Gastroesophageal sphincter (tissue), 4 donors: Measurements from ENCODE around the gene COG3. TPM values are rescaled to one million over a fixed set of nuclear protein-coding genes. Genes with fewer than 3 reads are reported as not detected.

Source experiments
- ATAC-seq: fragments of 150-250 bp; one replicate; pipeline ENCODE4 v1.9.1; 2016; ENCODE audit warnings: mild to moderate bottlenecking, moderate library complexity
- H3K27ac ChIP-seq, 4 donors: fragments of 200-600 bp; sonication (generic) in 3 of 4; 1 replicate in 3 of 4; 2 replicates in 1 of 4; pipeline ENCODE4 v1.5.1; 2016 to 2019
- H3K27me3 ChIP-seq: fragments of 200-600 bp; sonication (generic); one replicate; pipeline ENCODE4 v1.5.1; 2019
- H3K36me3 ChIP-seq, 2 donors: fragments of 200-600 bp; sonication (generic); one replicate each; pipeline ENCODE4 v1.5.1; 2019; ENCODE audit warnings: control low read depth in 1 of 2
- H3K4me1 ChIP-seq, 3 donors: fragments of 200-600 bp; sonication (generic); 1 replicate in 2 of 3; 2 replicates in 1 of 3; pipeline ENCODE4 v1.5.1; 2016 to 2019; ENCODE audit warnings: control low read depth in 2 of 3
- H3K4me3 ChIP-seq, 2 donors: fragments of 200-600 bp; sonication (generic); one replicate each; pipeline ENCODE4 v1.5.1; 2019; ENCODE audit warnings: mild to moderate bottlenecking in 1 of 2, moderate library complexity in 1 of 2
- H3K9me3 ChIP-seq, 3 donors: fragments of 200-600 bp; sonication (generic); one replicate each; pipeline ENCODE4 v1.5.1; 2017 to 2019; ENCODE audit warnings: control low read depth in 2 of 3
- CTCF ChIP-seq, 4 experiments: fragments of 200-600 bp in 2 of 4; fragments of 450-650 bp in 2 of 4; sonication (generic) in 1 of 4; IDR thresholded peaks; one replicate each; pipeline ENCODE4 v1.5.1; 2017 to 2019; ENCODE audit warnings: antibody characterized with exemption in 4 of 4, mild to moderate bottlenecking in 2 of 4, moderate library complexity in 2 of 4
- EP300 ChIP-seq: sonication (generic); formaldehyde crosslinking; IDR thresholded peaks from one replicate; pipeline ENCODE4 v1.6.1; 2017; ENCODE audit warnings: antibody characterized with exemption, mild to moderate bottlenecking
- POLR2A ChIP-seq, 2 donors: fragments of 450-650 bp; IDR thresholded peaks; one replicate each; pipeline ENCODE4 v1.6.1; 2017; ENCODE audit warnings: antibody characterized with exemption in 2 of 2, mild to moderate bottlenecking in 2 of 2, moderate library complexity in 1 of 2
- POLR2AphosphoS5 ChIP-seq: sonication (generic); formaldehyde crosslinking; IDR thresholded peaks from one replicate; pipeline ENCODE4 v1.6.1; 2017; ENCODE audit warnings: antibody characterized with exemption
- WGBS, 2 donors: methylation state at CpG; one replicate each; pipeline ENCODE4 v1.1.5; 2018; ENCODE audit warnings: low coverage in 1 of 2; 5-methylcytosine and 5-hydroxymethylcytosine counted together
- total RNA-seq, 4 donors: library from RNA; depleted of rRNA; stranded (reverse); fragments of >200 nt; gene quantifications; one replicate each; pipeline ENCODE4 v1.1.0, GENCODE V29; 2016

The COG3 gene
- total RNA-seq, 4 donors from 2014 or later: 19.4 to 30.0 (median 21.3) TPM

- no peak for ATAC-seq
- H3K9me3 ChIP-seq: no peaks in the 10 kb centered on the region
- no peak overlapping the region for H3K27ac ChIP-seq
- H3K4me1 ChIP-seq: no peaks in the 10 kb centered on the region
- TF ChIP-seq EP300 (no peak), CTCF (IDR thresholded peaks at IDR 0.05) (no peak), POLR2A (IDR thresholded peaks at IDR 0.05) (no peak), POLR2AphosphoS5 (no peak)
- no peak overlapping the region for H3K4me3 ChIP-seq
- H3K36me3 ChIP-seq: no peaks in the 10 kb centered on the region
- peaks cover 3% of the 10 kb centered on the region for H3K27me3 ChIP-seq
- no CpG with 5 or more reads among the region's 1 CpG for WGBS, 2 donors
These were observed 15.7 kb upstream of the COG3 start for GRCh38 chr13:45448965-45449559.

- H3K9me3 ChIP-seq: no peaks in the 10 kb centered on the region
- no peak overlapping the region for H3K4me3 ChIP-seq
- H3K4me1 ChIP-seq: no peaks in the 10 kb centered on the region
- no peak overlapping the region for H3K27ac ChIP-seq
- WGBS, 2 donors: 80% methylated on average over 2 to 3 of the region's 4 CpGs
- no peaks in the 10 kb centered on the region for H3K36me3 ChIP-seq
- H3K27me3 ChIP-seq: peaks cover 3% of the 10 kb centered on the region
- no peak for TF ChIP-seq POLR2A (IDR thresholded peaks at IDR 0.05)
- TF ChIP-seq EP300: no peak
- TF ChIP-seq POLR2AphosphoS5: no peak
- TF ChIP-seq CTCF (IDR thresholded peaks at IDR 0.05): no peak
- ATAC-seq: no peak
These were observed 13.5 kb upstream of the COG3 start for GRCh38 chr13:45451282-45451681.

- Histone ChIP-seq H3K9me3 (no peaks in the 10 kb centered on the region), H3K4me3 (no peak overlapping the region), H3K27ac (no peak overlapping the region), H3K27me3 (peaks cover 14% of the 10 kb centered on the region), H3K36me3 (no peaks in the 10 kb centered on the region), H3K4me1 (no peaks in the 10 kb centered on the region)
- no peak for ATAC-seq
- 62 to 75% methylated on average over 5 to 7 of the region's 7 CpGs for WGBS, 2 donors
- no peak for TF ChIP-seq EP300
- TF ChIP-seq CTCF (IDR thresholded peaks at IDR 0.05): no peak
- TF ChIP-seq POLR2AphosphoS5: no peak
- no peak for TF ChIP-seq POLR2A (IDR thresholded peaks at IDR 0.05)
These were observed 10.5 kb upstream of the COG3 start for GRCh38 chr13:45454204-45454603.

GRCh38 chr13:45456196-45456972 lies 8.4 kb upstream of the COG3 start:
- H3K27me3 ChIP-seq: peaks cover 22% of the 10 kb centered on the region
- TF ChIP-seq CTCF (IDR thresholded peaks at IDR 0.05) (no peak), POLR2AphosphoS5 (no peak), POLR2A (IDR thresholded peaks at IDR 0.05) (no peak), EP300 (no peak)
- H3K4me3 ChIP-seq: no peak overlapping the region
- no peaks in the 10 kb centered on the region for H3K36me3 ChIP-seq
- 88 to 100% methylated on average over 1 to 2 of the region's 2 CpGs for WGBS, 2 donors
- no peak for ATAC-seq
- H3K27ac ChIP-seq: no peak overlapping the region
- no peaks in the 10 kb centered on the region for H3K4me1 ChIP-seq
- H3K9me3 ChIP-seq: no peaks in the 10 kb centered on the region
